Amygdala (tissue), 56 donors: ENCODE measurements around the gene NTNG1.
A peak's percentile ranks its signal among the peaks of the same experiment; 100 is the strongest.

Experiments
- DNase-seq, 56 donors: peaks; one replicate each; lab custom pipeline; 2025; lab: John Stamatoyannopoulos, UW

NTNG1 gene

GRCh38 chr1:107378866-107379265, 238.0 kb downstream of the NTNG1 start:
- DNase-seq: no peak

DNA sequence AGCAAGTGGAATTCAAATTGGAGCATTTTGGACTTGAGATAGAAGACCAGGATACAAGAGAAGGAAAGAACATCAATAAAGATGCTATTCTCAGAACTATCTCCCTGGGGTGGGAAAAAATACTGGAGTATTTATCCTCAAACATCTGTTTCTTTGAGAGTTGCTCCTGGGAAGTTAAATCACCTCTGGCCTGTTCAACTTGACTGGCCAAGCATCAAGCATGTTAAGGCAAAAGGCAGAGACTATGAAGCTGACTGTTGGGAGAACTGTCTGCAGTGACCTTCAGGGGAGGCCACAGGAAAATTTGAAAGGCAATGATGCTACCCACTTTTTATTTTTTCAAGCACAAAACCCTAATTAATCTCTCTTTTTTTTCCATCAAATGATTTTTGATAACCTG, 239.0 kb downstream of the NTNG1 start:
- no peak for DNase-seq

- no peak for DNase-seq
Observed at GRCh38 chr1:107389410-107390396, 248.9 kb downstream of the NTNG1 start.

DNA sequence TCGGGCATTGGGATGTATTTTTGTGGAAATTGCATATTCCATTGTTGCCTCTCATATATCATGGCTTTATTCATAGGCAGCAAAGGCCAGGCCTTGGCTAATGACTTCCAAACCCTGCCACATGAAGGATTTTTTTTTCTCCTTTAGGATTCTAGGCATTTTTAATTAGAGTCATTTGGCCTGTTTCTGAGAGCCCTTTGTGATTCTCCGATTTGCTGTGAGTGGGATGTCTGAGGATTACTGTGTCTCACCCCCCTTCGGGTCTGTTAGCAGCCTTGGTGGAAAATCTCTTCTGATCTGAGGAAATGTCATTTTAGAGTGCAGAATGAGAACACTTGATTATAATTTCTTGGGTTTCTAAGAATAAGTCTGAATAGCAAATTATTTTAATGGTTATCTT, 253.5 kb downstream of the NTNG1 start:
- no peak for DNase-seq

DNA sequence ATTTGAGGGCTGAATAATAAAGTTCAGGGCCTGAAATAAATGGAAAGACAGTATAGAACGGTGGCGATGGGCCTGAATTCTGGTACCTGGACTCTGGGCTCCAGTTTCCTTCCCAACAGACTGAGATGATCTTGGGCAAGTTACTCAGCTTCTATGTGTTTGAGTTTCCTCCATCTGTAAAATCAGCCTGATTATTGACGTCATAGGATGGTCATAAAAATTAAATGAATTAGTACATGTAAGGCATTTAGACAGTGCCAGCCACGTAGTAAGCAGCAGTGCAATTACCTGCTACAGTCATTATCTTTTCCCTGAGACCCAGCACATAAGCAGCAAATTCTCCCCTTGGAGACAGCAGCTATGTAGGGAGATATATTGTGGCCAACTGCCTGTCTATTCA, 260.9 kb downstream of the NTNG1 start:
- no peak for DNase-seq

DNA sequence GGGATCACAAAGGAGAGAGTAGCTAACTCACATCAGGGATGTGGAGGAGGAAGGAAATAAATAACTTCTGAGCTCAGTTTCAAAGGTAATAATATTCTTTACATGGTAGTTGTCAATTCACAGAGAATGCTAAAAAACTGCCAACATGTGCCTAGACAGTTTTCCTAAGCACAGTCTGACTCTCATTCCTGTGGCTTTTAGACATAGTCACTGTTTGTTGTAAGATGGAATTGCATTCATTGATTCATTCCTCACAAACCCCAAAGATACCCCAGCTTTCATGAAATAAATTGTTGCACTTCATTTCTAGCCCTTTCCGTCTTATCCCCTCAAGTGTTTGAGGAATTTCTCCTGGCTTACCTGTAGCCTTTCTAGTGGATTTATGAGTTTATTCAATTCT, 263.9 kb downstream of the NTNG1 start:
- no peak for DNase-seq

GRCh38 chr1:107405236-107405635, 264.4 kb downstream of the NTNG1 start:
- DNase-seq: no peak

DNA sequence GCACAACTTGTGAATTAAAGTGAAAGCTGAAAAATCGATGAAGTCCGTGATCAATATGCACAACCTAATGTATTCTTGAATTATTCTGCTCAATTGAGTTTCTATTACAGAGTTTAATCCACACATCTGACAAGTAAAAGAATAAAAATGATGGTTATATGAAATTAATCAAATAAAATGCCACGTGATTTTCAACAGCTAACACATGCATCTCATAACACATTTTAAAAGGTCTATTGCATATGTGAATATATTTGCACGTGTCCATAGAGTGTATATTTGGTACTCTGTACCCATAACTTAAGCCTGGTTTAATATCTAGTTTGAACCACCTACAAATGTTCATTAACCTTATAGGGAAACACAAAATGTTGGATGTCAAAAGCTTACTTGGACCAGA, 266.2 kb downstream of the NTNG1 start:
- no peak for DNase-seq

- DNase-seq: no peak
Observed at GRCh38 chr1:107413546-107413945, 272.7 kb downstream of the NTNG1 start.

GRCh38 chr1:107413951-107414350, 273.1 kb downstream of the NTNG1 start:
- DNase-seq: no peak

- DNase-seq: no peak
Observed at GRCh38 chr1:107414550-107414949, 273.7 kb downstream of the NTNG1 start.

- no peak for DNase-seq
Observed at GRCh38 chr1:107415241-107415640, 274.4 kb downstream of the NTNG1 start.

DNA sequence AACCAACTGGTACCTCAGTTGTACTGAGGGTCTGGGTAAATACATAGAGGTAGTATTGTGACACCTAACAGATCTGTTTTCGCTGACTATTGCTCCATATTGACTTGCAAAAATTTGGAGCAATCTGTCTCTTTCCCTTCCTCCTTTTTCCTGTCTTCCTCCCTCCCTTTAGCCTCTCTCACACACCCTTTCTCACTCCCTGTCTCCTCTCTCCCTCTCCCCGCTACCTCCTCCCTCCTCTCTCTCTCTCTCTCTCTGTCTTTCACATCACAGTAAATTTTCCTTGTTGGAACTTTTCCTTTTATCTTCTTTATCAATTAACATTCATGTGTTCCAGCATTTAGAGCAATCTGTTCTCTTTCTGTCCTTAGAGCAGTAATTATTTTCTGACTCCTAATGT, 278.2 kb downstream of the NTNG1 start:
- no peak for DNase-seq

DNA sequence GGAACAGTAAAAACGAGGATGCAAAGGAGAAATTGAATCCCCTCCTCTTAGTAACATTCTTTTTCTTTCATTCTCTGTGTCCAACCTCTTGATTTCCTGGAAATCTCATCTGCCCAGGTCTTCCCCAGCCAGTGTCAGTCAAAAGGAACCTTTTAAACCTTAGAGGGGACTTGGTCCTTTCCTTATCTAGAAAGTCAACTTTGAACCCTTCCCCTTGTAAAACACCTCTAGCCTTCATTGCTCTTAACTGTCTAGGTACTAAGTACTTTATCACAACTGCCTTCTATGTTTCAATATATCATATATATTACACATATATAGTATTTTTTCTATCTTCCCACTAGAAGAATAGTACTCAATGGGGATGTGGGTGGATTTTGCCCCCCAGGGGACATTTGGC, 282.1 kb downstream of the NTNG1 start:
- no peak for DNase-seq

DNA sequence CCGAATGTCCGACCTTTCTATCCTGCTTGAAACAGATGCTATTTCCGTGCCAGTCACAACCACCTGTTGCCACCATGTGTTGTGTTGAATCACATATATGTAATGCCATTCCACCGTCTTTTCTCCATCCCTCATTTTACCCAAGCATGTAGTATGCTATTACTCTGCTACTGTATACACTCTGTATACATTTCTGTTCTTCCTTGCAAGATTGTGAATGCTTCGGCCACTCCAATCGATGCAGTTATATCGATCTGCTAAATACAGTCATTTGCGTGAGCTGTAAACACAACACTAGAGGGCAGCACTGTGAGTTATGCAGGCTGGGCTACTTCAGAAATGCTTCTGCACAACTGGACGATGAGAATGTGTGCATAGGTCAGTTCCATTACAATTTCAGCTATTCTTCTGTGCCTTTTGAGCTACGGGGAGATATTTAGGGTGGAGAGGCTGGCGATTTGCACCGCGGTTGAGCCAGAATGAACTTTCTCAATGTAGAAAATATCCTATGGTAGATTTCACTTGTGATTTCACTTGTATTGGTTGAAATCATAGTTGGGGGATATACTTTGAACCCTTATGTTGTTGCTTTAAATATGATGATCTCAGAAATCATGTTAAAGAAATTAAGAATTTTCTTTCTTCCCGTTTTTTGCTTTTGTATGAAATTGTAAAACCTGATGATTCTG, 289.8 kb downstream of the NTNG1 start:
- peak in 12 of 56 donors; percentile 0 to 35 (median 4) for DNase-seq

GRCh38 chr1:107432108-107432507, 291.3 kb downstream of the NTNG1 start:
- no peak for DNase-seq

DNA sequence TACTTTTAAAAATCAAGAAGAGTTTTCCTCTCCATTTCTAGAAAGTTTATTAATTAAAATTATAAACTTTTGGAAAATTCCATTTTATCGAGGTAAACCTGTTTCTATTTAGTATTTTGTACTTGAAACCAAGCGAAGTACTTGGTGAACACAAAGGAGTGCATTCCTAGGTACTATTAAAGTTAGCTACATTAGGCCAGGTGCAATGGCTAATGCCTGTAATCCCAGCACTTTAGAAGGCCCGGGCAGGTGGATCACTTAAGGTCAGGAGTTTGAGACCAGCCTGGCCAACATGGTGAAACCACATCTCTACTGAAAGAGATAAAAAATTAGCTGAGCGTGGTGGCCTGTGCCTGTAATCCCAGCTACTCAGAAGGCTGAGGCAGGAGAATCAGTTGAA, 292.2 kb downstream of the NTNG1 start:
- no peak for DNase-seq

- no peak for DNase-seq
Observed at GRCh38 chr1:107433635-107434360, 293.0 kb downstream of the NTNG1 start.

DNA sequence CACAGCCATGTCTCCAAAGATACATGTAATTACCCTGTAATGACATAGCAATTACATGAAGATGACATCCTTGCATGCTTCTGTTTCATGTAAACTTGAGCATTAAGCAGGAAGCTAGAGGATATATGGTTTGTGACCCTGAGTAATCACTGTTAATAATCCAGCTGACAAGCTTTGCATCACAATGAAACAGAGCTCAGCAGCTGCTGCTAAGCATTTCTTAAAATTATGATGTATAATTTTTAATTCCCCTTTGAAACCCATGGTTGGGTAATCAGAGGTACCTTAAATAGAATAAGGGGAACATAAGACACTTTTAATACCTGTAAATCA, 293.5 kb downstream of the NTNG1 start:
- DNase-seq: no peak

DNA sequence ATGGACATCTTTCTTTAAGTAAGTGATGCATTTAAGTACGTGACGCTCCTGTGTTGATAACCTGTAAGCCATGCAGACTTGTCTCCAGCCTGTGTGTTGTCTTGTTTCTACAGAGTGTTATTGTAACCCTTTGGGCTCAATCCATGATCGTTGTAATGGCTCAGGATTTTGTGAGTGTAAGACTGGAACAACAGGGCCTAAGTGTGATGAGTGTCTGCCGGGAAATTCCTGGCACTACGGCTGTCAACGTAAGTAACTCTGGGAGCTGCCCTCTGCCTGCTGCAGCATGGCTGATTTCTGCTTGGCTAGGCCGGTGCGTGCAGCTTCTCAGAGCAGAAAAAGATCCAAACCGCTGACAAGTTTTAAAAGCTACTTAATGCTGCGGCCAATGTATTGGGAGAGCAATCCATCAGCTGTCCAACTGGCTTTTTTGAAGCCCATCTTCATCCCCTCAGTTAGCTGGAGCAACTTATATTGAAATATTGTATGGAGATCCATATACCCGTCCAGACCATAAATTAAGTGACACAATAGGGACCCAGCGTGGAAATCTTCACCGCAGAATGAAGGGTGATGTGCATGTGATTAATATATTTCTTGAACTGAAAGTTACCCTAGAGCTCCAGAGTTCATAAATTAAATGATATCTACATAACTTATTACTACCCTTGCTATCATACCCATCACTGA, 295.9 kb downstream of the NTNG1 start:
- no peak for DNase-seq

- no peak for DNase-seq
Observed at GRCh38 chr1:107439567-107439966, 298.7 kb downstream of the NTNG1 start.
